Bone marrow (tissue), 2 donors: Measurements from ENCODE around the gene TERB1.

Experiments
- DNase-seq, 2 donors: peaks; one replicate each; lab custom pipeline; 2025; lab: John Stamatoyannopoulos, UW

The TERB1 gene

GRCh38 chr16:66801320-66802105 lies at the start of gene TERB1:
TSS of gene TERB1 (minus strand) at chr16:66801584. CDS start at chr16:66796798, 4,786 bp downstream.
- DNase-seq, result no peak

- no peak for DNase-seq
Observed at GRCh38 chr16:66850115-66850815, 48.9 kb upstream of the TERB1 start.

GRCh38 chr16:66849549-66849948 lies 48.2 kb upstream of the TERB1 start:
- no peak for DNase-seq

- no peak for DNase-seq
Observed at GRCh38 chr16:66849021-66849420, 47.6 kb upstream of the TERB1 start.

- DNase-seq, result no peak
Observed at GRCh38 chr16:66848172-66848571, 46.8 kb upstream of the TERB1 start.

GRCh38 chr16:66847533-66848067 lies 46.2 kb upstream of the TERB1 start:
- DNase-seq, result no peak

GRCh38 chr16:66846831-66847230 lies 45.4 kb upstream of the TERB1 start:
- no peak for DNase-seq

- no peak for DNase-seq
Observed at GRCh38 chr16:66846266-66846665, 44.9 kb upstream of the TERB1 start.

GRCh38 chr16:66845791-66846221 lies 44.4 kb upstream of the TERB1 start:
- no peak for DNase-seq

GRCh38 chr16:66845080-66845410 lies 43.7 kb upstream of the TERB1 start:
- no peak for DNase-seq

GRCh38 chr16:66844342-66845079 lies 43.1 kb upstream of the TERB1 start, which contains the start of gene CA7:
TSS of gene CA7 (plus strand) at chr16:66844414. CDS start at chr16:66844488, 74 bp downstream.
- DNase-seq, result no peak

GRCh38 chr16:66844009-66844341 lies 42.6 kb upstream of the TERB1 start:
- DNase-seq, result no peak

GRCh38 chr16:66843191-66843590 lies 41.8 kb upstream of the TERB1 start:
- no peak for DNase-seq

- DNase-seq, result no peak
Observed at GRCh38 chr16:66842765-66843164, 41.4 kb upstream of the TERB1 start.

- DNase-seq, result no peak
Observed at GRCh38 chr16:66841366-66841765, 40.0 kb upstream of the TERB1 start.

- no peak for DNase-seq
Observed at GRCh38 chr16:66840883-66841282, 39.5 kb upstream of the TERB1 start.

- no peak for DNase-seq
Observed at GRCh38 chr16:66834746-66835145, 33.4 kb upstream of the TERB1 start.

- no peak for DNase-seq
Observed at GRCh38 chr16:66832661-66833305, 31.4 kb upstream of the TERB1 start.

- no peak for DNase-seq
Observed at GRCh38 chr16:66832190-66832589, 30.8 kb upstream of the TERB1 start.

GRCh38 chr16:66830422-66831404 lies 29.3 kb upstream of the TERB1 start, which contains the start of gene NAE1:
TSS of gene NAE1 (minus strand) at chr16:66830976. CDS start at chr16:66830899, 77 bp downstream.
- peak; percentile 82 to 85 for DNase-seq

GRCh38 chr16:66824006-66824405 lies 22.6 kb upstream of the TERB1 start:
- DNase-seq, result no peak
